Uterus (tissue), 2 donors: ENCODE measurements around the gene LACTB.

Experiments
- POLR2A ChIP-seq, 2 donors: fragments of 450-650 bp; IDR thresholded peaks; one replicate each; pipeline ENCODE4 v1.6.1; 2016; ENCODE audit warnings: antibody characterized with exemption in 2 of 2, mild to moderate bottlenecking in 1 of 2, moderate library complexity in 1 of 2
- TF ChIP-seq, protein P1 (sequence below), 4 experiments: fragments of 200-600 bp in 2 of 4; fragments of 450-650 bp in 2 of 4; sonication (generic) in 2 of 4; IDR thresholded peaks; one replicate each; pipeline ENCODE4 v1.5.1; 2016 to 2019; ENCODE audit warnings: antibody characterized with exemption in 4 of 4, mild to moderate bottlenecking in 2 of 4, moderate library complexity in 1 of 4

DNA sequence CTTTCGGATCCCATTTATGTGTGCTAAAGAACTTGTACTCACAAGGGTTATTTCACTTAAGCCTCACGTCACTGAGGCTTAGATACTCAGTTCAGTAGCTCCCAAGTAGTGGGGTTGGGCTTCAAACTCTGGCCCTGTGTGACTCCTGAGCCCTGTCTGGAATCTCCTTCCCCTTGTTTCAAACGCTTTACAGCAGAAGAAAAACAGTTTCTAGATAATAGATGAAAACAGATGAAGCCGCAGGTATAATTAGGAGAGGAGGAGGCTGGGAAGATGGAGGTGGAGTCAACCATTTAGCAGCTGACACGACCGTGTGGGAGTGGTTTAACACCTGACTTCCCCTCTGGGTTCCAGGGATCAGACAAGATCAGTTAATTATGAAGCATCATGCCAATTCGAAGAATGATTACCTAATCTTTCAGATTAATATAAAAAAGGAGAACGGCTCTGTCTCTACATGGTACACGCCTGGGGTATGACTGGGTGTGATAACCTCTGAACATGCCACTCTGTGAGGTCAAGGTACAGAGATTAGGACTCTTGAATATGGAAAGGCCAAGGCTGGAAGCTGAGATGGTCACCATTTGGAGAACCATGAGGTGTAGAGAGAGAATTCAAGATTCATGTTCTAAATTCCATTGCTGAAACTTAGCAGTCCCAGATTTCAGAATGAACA is 48.0 kb upstream of the LACTB start:
- TF ChIP-seq, protein P1, sequence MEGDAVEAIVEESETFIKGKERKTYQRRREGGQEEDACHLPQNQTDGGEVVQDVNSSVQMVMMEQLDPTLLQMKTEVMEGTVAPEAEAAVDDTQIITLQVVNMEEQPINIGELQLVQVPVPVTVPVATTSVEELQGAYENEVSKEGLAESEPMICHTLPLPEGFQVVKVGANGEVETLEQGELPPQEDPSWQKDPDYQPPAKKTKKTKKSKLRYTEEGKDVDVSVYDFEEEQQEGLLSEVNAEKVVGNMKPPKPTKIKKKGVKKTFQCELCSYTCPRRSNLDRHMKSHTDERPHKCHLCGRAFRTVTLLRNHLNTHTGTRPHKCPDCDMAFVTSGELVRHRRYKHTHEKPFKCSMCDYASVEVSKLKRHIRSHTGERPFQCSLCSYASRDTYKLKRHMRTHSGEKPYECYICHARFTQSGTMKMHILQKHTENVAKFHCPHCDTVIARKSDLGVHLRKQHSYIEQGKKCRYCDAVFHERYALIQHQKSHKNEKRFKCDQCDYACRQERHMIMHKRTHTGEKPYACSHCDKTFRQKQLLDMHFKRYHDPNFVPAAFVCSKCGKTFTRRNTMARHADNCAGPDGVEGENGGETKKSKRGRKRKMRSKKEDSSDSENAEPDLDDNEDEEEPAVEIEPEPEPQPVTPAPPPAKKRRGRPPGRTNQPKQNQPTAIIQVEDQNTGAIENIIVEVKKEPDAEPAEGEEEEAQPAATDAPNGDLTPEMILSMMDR (IDR thresholded peaks at IDR 0.05) = no peak
- no peak for TF ChIP-seq POLR2A (IDR thresholded peaks at IDR 0.05)
